PC-3 (cell line): ENCODE data around the gene BLTP3A. TPM values are rescaled to one million over a fixed set of nuclear protein-coding genes. Genes with fewer than 3 reads are reported as not detected.
A peak's percentile ranks its signal among the peaks of the same experiment; 100 is the strongest.

Experiments used
- ATAC-seq: fragments of 200-7000 bp; cut with Tn5 transposase; 2 replicates; pipeline ENCODE4 v1.9.1; 2020; ENCODE audit warnings: mild to moderate bottlenecking, moderate library complexity
- Bru-seq: library from RNA; stranded (reverse); fragments of 400-500 nt; gene quantifications from one replicate; lab custom pipeline; 2021; lab: Mats Ljungman, UMichigan
- BruChase-seq, 2 experiments: library from RNA; stranded (reverse); fragments of 400-500 nt; gene quantifications; one replicate each; lab custom pipeline; 2021; lab: Mats Ljungman, UMichigan
- BruUV-seq: library from RNA; stranded (reverse); fragments of 400-500 nt; replicated peaks from 2 replicates; lab custom pipeline; 2021; lab: Mats Ljungman, UMichigan
- CTCF ChIA-PET: fragments of 300-600 bp; sonication (Branson Sonifier 250); formaldehyde crosslinking; loops from one replicate; lab custom pipeline; 2022; ENCODE audit warnings: antibody characterized with exemption; lab: Charles Lee
- POLR2A ChIA-PET: fragments of 300-600 bp; sonication (Branson Sonifier 250); formaldehyde crosslinking; loops from one replicate; lab custom pipeline; 2022; ENCODE audit warnings: antibody characterized with exemption; ENCODE audit not compliant: unreplicated experiment; lab: Charles Lee
- DNase-seq: peaks from one replicate; pipeline ENCODE4 v3.0.0-alpha.2; 2015
- H2AFZ ChIP-seq: fragments of 300-600 bp; sonication (generic); 2 replicates; pipeline ENCODE4 v1.6.0; 2016; ENCODE audit warnings: antibody characterized with exemption, low read length
- H3F3A ChIP-seq: fragments of 300-600 bp; sonication (generic); one replicate; pipeline ENCODE4 v1.6.0; 2017; ENCODE audit warnings: antibody characterized with exemption, low read length, control low read depth, mild to moderate bottlenecking; ENCODE audit not compliant: unreplicated experiment
- H3K27ac ChIP-seq: fragments of 300-600 bp; sonication (generic); 2 replicates; pipeline ENCODE4 v1.5.1; 2016; ENCODE audit warnings: mild to moderate bottlenecking, low read length
- H3K27me3 ChIP-seq: fragments of 300-600 bp; sonication (generic); 2 replicates; pipeline ENCODE4 v1.6.1; 2016; ENCODE audit warnings: low read length, mixed read lengths
- H3K36me3 ChIP-seq: fragments of 300-600 bp; sonication (generic); 2 replicates; pipeline ENCODE4 v1.6.1; 2016; ENCODE audit warnings: low read depth, mixed run types, low read length, mixed read lengths
- H3K4me1 ChIP-seq: fragments of 300-600 bp; sonication (generic); 2 replicates; pipeline ENCODE4 v1.5.1; 2016; ENCODE audit warnings: low read length; ENCODE audit not compliant: insufficient read depth
- H3K4me2 ChIP-seq: fragments of 300-600 bp; sonication (generic); 2 replicates; pipeline ENCODE4 v1.6.0; 2016; ENCODE audit warnings: low read length
- H3K4me3 ChIP-seq: fragments of 300-600 bp; sonication (generic); 2 replicates; pipeline ENCODE4 v1.5.1; 2016; ENCODE audit warnings: mild to moderate bottlenecking, low read length, mixed read lengths
- H3K79me2 ChIP-seq: fragments of 300-600 bp; sonication (generic); 2 replicates; pipeline ENCODE4 v1.6.1; 2017; ENCODE audit warnings: low read length, mixed read lengths
- H3K9ac ChIP-seq: fragments of 300-600 bp; sonication (generic); 2 replicates; pipeline ENCODE4 v1.6.0; 2016; ENCODE audit warnings: mild to moderate bottlenecking, low read length
- H3K9me2 ChIP-seq: fragments of 300-600 bp; sonication (generic); replicated peaks from 2 replicates; pipeline ENCODE4 v1.6.1; 2016; ENCODE audit warnings: mixed run types, low read length, mixed read lengths
- H3K9me3 ChIP-seq: fragments of 300-600 bp; sonication (generic); 2 replicates; pipeline ENCODE4 v1.6.1; 2016; ENCODE audit warnings: low read length, mixed read lengths
- H4K20me1 ChIP-seq: fragments of 300-600 bp; sonication (generic); 2 replicates; pipeline ENCODE4 v1.6.1; 2016; ENCODE audit warnings: low read length, mixed read lengths
- CTCF ChIP-seq: fragments of 300-600 bp; sonication (generic); conservative IDR thresholded peaks from 2 replicates; pipeline ENCODE4 v1.5.1; 2017; ENCODE audit warnings: antibody characterized with exemption, low read depth, mild to moderate bottlenecking, low read length
- EZH2 ChIP-seq: fragments of 300-600 bp; sonication (generic); IDR thresholded peaks from one replicate; pipeline ENCODE4 v1.6.1; 2017; ENCODE audit warnings: antibody characterized with exemption, mild to moderate bottlenecking, low read length; ENCODE audit not compliant: unreplicated experiment
- EZH2phosphoT487 ChIP-seq: fragments of 300-600 bp; sonication (generic); IDR thresholded peaks from 2 replicates; pipeline ENCODE4 v1.6.1; 2018; ENCODE audit warnings: mild to moderate bottlenecking, antibody characterized with exemption, low read length, borderline replicate concordance
- intact Hi-C: fragments of 100-400 bp; cut with micrococcal nuclease; formaldehyde crosslinking; loops from 2 replicates; pipeline ENCODE4 v1.9.0; 2023
- long read RNA-seq: library from polyadenylated mRNA; unstranded; transcript quantifications from one replicate; pipeline ENCODE4 v2.0.0, GENCODE V29; 2021; ENCODE audit not compliant: unreplicated experiment
- total RNA-seq: library from RNA; depleted of rRNA; stranded (reverse); fragments of >200 nt; gene quantifications from 2 replicates; pipeline ENCODE4 v1.2.3, GENCODE V29; 2014; rRNA removed

BLTP3A gene
- total RNA-seq (10.6 and 11.1 TPM in 2 replicates), Bru-seq, nascent RNA (percentile 82 among the genes with signal in this experiment), BruChase-seq, experiment 1, labeled RNA remaining after a 6-hour chase (percentile 83 among the genes with signal in this experiment), BruChase-seq, experiment 2, labeled RNA remaining after a 2-hour chase (percentile 85 among the genes with signal in this experiment)
- long read RNA-seq, full-length matches to known transcripts = 1 of 34 reads
- long read RNA-seq, partial matches to known transcripts = 13 of 34 reads
- long read RNA-seq, other reads (novel, unspliced or antisense) = 20 of 34 reads

DNA sequence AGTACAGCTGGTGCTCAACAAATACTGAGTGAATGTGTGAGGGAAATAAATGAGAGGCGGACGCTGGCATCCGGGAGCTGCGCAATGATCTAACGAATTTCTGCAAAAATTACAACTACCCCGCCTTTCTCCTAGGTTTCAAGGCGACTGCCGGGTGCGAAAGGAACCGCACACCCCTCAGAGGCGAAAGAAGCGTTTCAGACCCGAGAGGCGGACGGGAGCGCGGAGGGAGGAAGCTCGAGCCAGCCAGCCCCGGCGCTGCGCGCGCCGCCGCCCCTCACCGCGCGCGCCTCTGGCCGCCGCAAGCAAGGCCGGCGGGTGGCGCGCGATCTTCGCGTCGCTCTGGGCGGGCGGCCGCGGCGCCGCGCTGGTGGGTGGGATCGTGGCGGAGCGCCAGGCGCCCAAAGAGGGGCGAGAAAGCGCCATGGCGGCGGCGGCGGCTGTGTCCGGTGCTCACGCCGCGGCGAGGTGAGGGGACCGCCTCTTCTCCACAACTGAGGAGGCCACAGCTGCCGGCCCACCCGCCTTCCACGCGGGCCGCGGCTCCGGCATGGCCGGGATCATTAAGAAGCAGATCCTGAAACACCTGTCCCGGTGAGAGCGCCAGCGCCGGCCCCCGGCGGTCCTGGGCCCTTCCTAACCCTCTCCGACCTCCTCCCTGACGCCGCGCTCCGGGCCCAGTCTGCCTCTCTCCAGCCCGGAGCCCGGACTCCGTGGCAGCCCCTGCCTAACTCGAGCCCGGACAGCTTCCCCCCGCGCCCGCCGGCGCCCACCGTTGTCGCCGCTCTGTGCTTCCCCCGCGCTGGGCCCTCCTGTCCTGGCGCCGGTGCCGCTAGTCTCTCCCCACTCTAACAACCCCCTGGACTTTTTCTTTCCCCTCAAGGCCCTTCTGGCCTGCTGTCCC lies at the start of gene BLTP3A:
Gene BLTP3A, plus strand, starts transcription at position 383 of the 904 bp plus-strand sequence. Its CDS starts 168 bp downstream, at position 551.
- peaks cover 25% of the 10 kb centered on the region for H3K4me1 ChIP-seq
- CTCF ChIA-PET = interaction anchor here (0.8 kb wide), 1 partner anchor 96 kb away, joined by 4 read pairs; the partner anchor contains the start of gene TAF11
- no TSS peak for BruUV-seq
- 0 out of 2 replicates have a peak, but pooled peaks cover 3% of the 10 kb centered on the region for H4K20me1 ChIP-seq
- H3K9me3 ChIP-seq = no peaks in the 10 kb centered on the region
- POLR2A ChIA-PET = interaction anchor here (0.5 to 0.7 kb wide), 2 partner anchors 21 to 181 kb away, joined by 3 read pairs; no protein-coding TSS in a partner anchor
- peak; percentile 80 for DNase-seq
- H3K27me3 ChIP-seq = no peaks in the 10 kb centered on the region
- H3K27ac ChIP-seq = peak within 1 kb of the TSS; percentile 41
- intact Hi-C loops = loop anchor here (5.0 kb wide), 1 partner anchor 350 kb away; the partner anchor contains the start of gene TCP11
- H2AFZ ChIP-seq = peak within 1 kb of the TSS; percentile 95
- TF ChIP-seq EZH2 = no peak
- TF ChIP-seq EZH2phosphoT487 = no peak
- TF ChIP-seq CTCF = 0 out of 2 replicates have a peak, but pooled peaks have one; percentile 12
- H3K79me2 ChIP-seq = peaks cover 48% of the 10 kb centered on the region
- H3K4me2 ChIP-seq = peak within 1 kb of the TSS; percentile 92
- peak within 1 kb of the TSS; percentile 84 for H3K9ac ChIP-seq
- no peaks in the 10 kb centered on the region for H3F3A ChIP-seq
- H3K4me3 ChIP-seq = peak within 1 kb of the TSS; percentile 86
- H3K36me3 ChIP-seq = no peaks in the 10 kb centered on the region
- H3K9me2 ChIP-seq = no peaks in the 10 kb centered on the region
- peak; percentile 76 for ATAC-seq

DNA sequence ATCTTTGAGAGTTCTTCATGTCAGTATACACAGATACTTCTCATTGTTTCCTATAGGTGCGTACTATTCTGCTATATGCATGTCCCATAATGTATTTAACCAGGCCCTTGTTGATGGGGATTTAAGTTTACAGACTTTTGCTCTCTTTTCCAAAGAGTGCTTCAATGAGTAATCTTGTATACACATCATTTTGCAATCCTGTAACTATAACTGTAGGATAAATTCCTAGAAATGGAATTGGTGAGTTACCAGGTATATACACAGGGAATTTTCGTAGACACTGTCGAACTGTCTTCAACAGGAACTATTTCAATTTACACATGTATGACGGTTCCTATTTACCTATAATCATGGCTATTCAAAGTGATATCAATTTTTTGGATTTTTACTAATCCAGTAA lies 49.8 kb upstream of the BLTP3A start:
- ChIA-PET CTCF (no interaction called here), POLR2A (interaction anchor here (0.6 kb wide), 1 partner anchor 1178 kb away, joined by 4 read pairs; no protein-coding TSS in a partner anchor)
- Histone ChIP-seq H3K9me3 (no peaks in the 10 kb centered on the region), H3F3A (peaks cover 3% of the 10 kb centered on the region), H3K27me3 (no peaks in the 10 kb centered on the region), H3K27ac (no peak overlapping the region), H3K4me3 (no peak overlapping the region), H3K79me2 (no peaks in the 10 kb centered on the region), H3K36me3 (no peaks in the 10 kb centered on the region), H3K9ac (no peak overlapping the region), H3K9me2 (no peaks in the 10 kb centered on the region), H3K4me1 (peaks cover 15% of the 10 kb centered on the region), H4K20me1 (no peaks in the 10 kb centered on the region), H2AFZ (no peak overlapping the region), H3K4me2 (no peak overlapping the region)
- ATAC-seq = peak; percentile 24; the same call in 1 of the 2 replicates
- TF ChIP-seq CTCF = no peak
- TF ChIP-seq EZH2phosphoT487 = no peak
- no peak for TF ChIP-seq EZH2
- intact Hi-C loops = no loop called here
- DNase-seq = peak; percentile 22
- no TSS peak for BruUV-seq
